ENCODE measurements around the gene SPACDR.

Gene SPACDR

GRCh38 chr7:100433592-100434296, 30.3 kb downstream of the SPACDR start:
- DNase-seq, result no peak

GRCh38 chr7:100433276-100433591, 30.8 kb downstream of the SPACDR start:
- no peak for DNase-seq

GRCh38 chr7:100432621-100433275, 31.3 kb downstream of the SPACDR start:
- no peak for DNase-seq

GRCh38 chr7:100432053-100432452, 32.0 kb downstream of the SPACDR start:
- DNase-seq, result no peak

- no peak for DNase-seq
Measured at GRCh38 chr7:100431286-100431735, 32.7 kb downstream of the SPACDR start.

- no peak for DNase-seq
Measured at GRCh38 chr7:100430493-100431285, 33.4 kb downstream of the SPACDR start.

- DNase-seq, result peak; percentile 87
Measured at GRCh38 chr7:100429637-100430492, 34.2 kb downstream of the SPACDR start, which contains the start of gene MEPCE. MEPCE (plus strand) TSS chr7:100429831; CDS start chr7:100430019, 188 bp downstream.

GRCh38 chr7:100428967-100429636, 35.0 kb downstream of the SPACDR start:
- peak; percentile 100 for DNase-seq

GRCh38 chr7:100428199-100428966, 35.7 kb downstream of the SPACDR start, which contains the start of gene ZCWPW1:
ZCWPW1 (minus strand) TSS chr7:100428703; CDS start chr7:100420649, 8,054 bp downstream.
- peak; percentile 94 for DNase-seq

- DNase-seq, result no peak
Measured at GRCh38 chr7:100427762-100428198, 36.3 kb downstream of the SPACDR start.

- DNase-seq, result no peak
Measured at GRCh38 chr7:100426516-100426915, 37.5 kb downstream of the SPACDR start.

GRCh38 chr7:100425347-100425746, 38.7 kb downstream of the SPACDR start:
- no peak for DNase-seq

- DNase-seq, result no peak
Measured at GRCh38 chr7:100423315-100423714, 40.7 kb downstream of the SPACDR start.

GRCh38 chr7:100419660-100420226, 44.3 kb downstream of the SPACDR start:
- no peak for DNase-seq

- DNase-seq, result no peak
Measured at GRCh38 chr7:100418930-100419659, 45.0 kb downstream of the SPACDR start.

- no peak for DNase-seq
Measured at GRCh38 chr7:100415448-100415847, 48.6 kb downstream of the SPACDR start.

GRCh38 chr7:100413889-100414288, 50.2 kb downstream of the SPACDR start:
- DNase-seq, result no peak

- DNase-seq, result no peak
Measured at GRCh38 chr7:100413346-100413745, 50.7 kb downstream of the SPACDR start.

GRCh38 chr7:100411101-100411500, 53.0 kb downstream of the SPACDR start:
- DNase-seq, result no peak

All from GDM1 (cell line).